K562 (cell line): ENCODE data around the gene TENM4. TPM values are rescaled to one million over a fixed set of nuclear protein-coding genes. Genes with fewer than 3 reads are reported as not detected.

Experiments
- ATAC-seq: fragments of 200-7000 bp; cut with Tn5 transposase; 3 replicates; pipeline ENCODE4 v1.9.1; 2020; ENCODE audit warnings: moderate library complexity
- BruUV-seq: library from RNA; stranded (reverse); fragments of 400-500 nt; replicated peaks from 2 replicates; lab custom pipeline; 2021; lab: Mats Ljungman, UMichigan
- CTCF ChIA-PET: fragments of 300-600 bp; formaldehyde crosslinking; extraction: SDS; loops from one replicate; lab custom pipeline; 2021; ENCODE audit warnings: low intra/inter-chr PET ratio; lab: Yijun Ruan, JAX
- POLR2A ChIA-PET: fragments of 300-600, 350-650 bp; sonication (Branson Sonifier 250); formaldehyde crosslinking; extraction: SDS; loops from one replicate; lab custom pipeline; 2021; ENCODE audit warnings: antibody characterized with exemption, inconsistent platforms; lab: Yijun Ruan, JAX
- DNase-seq, 4 experiments: peaks; one replicate each; pipeline versions ENCODE4 v3.0.0 to v3.0.0-alpha.2; 2011 to 2018; ENCODE audit warnings: low spot score in 3 of 4, mixed read lengths in 3 of 4; ENCODE audit errors: extremely low read depth in 1 of 4
- FAIRE-seq: peaks from 2 replicates; lab custom pipeline; 2011; peaks lifted over from hg19 to GRCh38; lab: Jason Lieb, UNC
- H2AFZ ChIP-seq: 2 replicates; pipeline ENCODE4 v1.6.0; 2011; ENCODE audit warnings: low read depth, low read length, control low read depth, inconsistent platforms
- H3K27ac ChIP-seq: fragments of 200-600 bp; 3 replicates; pipeline ENCODE4 v1.8.0; 2011; ENCODE audit warnings: low read depth, mild to moderate bottlenecking, control low read depth, inconsistent platforms, low read length, moderate library complexity, mixed read lengths; ENCODE audit errors: extremely low read depth
- H3K27me3 ChIP-seq, 2 experiments: fragments of 300-600 bp in 1 of 2; 2 replicates in 1 of 2; 3 replicates in 1 of 2; pipeline versions ENCODE4 v1.6.0 to v1.8.0; 2011; ENCODE audit warnings: inconsistent platforms in 2 of 2, low read length in 2 of 2, mild to moderate bottlenecking in 1 of 2, mixed read lengths in 1 of 2, moderate library complexity in 1 of 2; ENCODE audit not compliant: control insufficient read depth in 2 of 2, insufficient read depth in 2 of 2
- H3K36me3 ChIP-seq: fragments of 300-600 bp; 3 replicates; pipeline ENCODE4 v1.8.0; 2011; ENCODE audit warnings: mild to moderate bottlenecking, low read length, inconsistent platforms; ENCODE audit not compliant: control insufficient read depth, insufficient read depth
- H3K4me1 ChIP-seq, 2 experiments: fragments of 200-600 bp in 1 of 2; replicated peaks in 1 of 2; 2 replicates in 1 of 2; 3 replicates in 1 of 2; pipeline versions ENCODE4 v1.5.1 to v1.8.0; 2011; ENCODE audit warnings: inconsistent platforms in 2 of 2, low read length in 2 of 2, mild to moderate bottlenecking in 1 of 2, mixed read lengths in 1 of 2, moderate library complexity in 1 of 2; ENCODE audit not compliant: control insufficient read depth in 2 of 2, insufficient read depth in 2 of 2
- H3K4me2 ChIP-seq: 2 replicates; pipeline ENCODE4 v1.6.1; 2011; ENCODE audit warnings: low read length, control low read depth, inconsistent platforms, mixed read lengths; ENCODE audit not compliant: insufficient read depth
- H3K4me3 ChIP-seq: fragments of 200-600 bp; sonication (generic), shearing (Covaris generic); 2 replicates; pipeline ENCODE4 v1.5.1; 2016; ENCODE audit warnings: control low read depth, inconsistent platforms
- H3K79me2 ChIP-seq: fragments of 200-600 bp; 3 replicates; pipeline ENCODE4 v1.8.0; 2011; ENCODE audit warnings: low read length, inconsistent platforms; ENCODE audit not compliant: control insufficient read depth, insufficient read depth
- H3K9ac ChIP-seq, 2 experiments: 2 replicates each; pipeline versions ENCODE4 v1.6.0 to v1.6.1; 2011; ENCODE audit warnings: low read depth in 2 of 2, low read length in 2 of 2, control low read depth in 1 of 2, inconsistent platforms in 1 of 2, mild to moderate bottlenecking in 1 of 2, mixed read lengths in 1 of 2; ENCODE audit not compliant: insufficient read depth in 1 of 2
- H3K9me1 ChIP-seq: one replicate; pipeline ENCODE4 v1.6.0; 2011; ENCODE audit warnings: inconsistent platforms, mild to moderate bottlenecking, low read length, moderate library complexity; ENCODE audit not compliant: control insufficient read depth, insufficient read depth
- H3K9me3 ChIP-seq: replicated peaks from 2 replicates; pipeline ENCODE4 v1.5.1; 2011; ENCODE audit warnings: low read depth, low read length, inconsistent platforms; ENCODE audit not compliant: control insufficient read depth, insufficient read depth
- H4K20me1 ChIP-seq: replicated peaks from 2 replicates; pipeline ENCODE4 v1.6.1; 2011; ENCODE audit warnings: low read length, inconsistent platforms, mixed read lengths; ENCODE audit not compliant: control insufficient read depth, insufficient read depth
- HINFP ChIP-seq: fragments of 450-650 bp; conservative IDR thresholded peaks from 2 replicates; pipeline ENCODE4 v1.6.1; 2016; ENCODE audit warnings: missing genetic modification characterization, low read depth, mild to moderate bottlenecking, control low read depth, missing compliant biosample characterization
- HLTF ChIP-seq: fragments of 450-650 bp; IDR thresholded peaks from 2 replicates; pipeline ENCODE4 v1.6.1; 2016
- NONO ChIP-seq, 2 experiments: fragments of 200-400 bp in 1 of 2; fragments of 450-650 bp in 1 of 2; formaldehyde crosslinking in 1 of 2; IDR thresholded peaks; 2 replicates each; pipeline ENCODE4 v1.6.1; 2017; ENCODE audit warnings: low read depth in 2 of 2, mild to moderate bottlenecking in 2 of 2, moderate library complexity in 2 of 2, low read length in 1 of 2
- RHOXF2B ChIP-seq: fragments of 250-450 bp; sonication (Bioruptor Pico); conservative IDR thresholded peaks from 2 replicates; pipeline ENCODE4 v1.5.1; 2021
- SRSF3 ChIP-seq: fragments of 200-400 bp; formaldehyde crosslinking; IDR thresholded peaks from 2 replicates; pipeline ENCODE4 v1.6.1; 2016; ENCODE audit warnings: mild to moderate bottlenecking, low read length, moderate library complexity; ENCODE audit not compliant: insufficient read depth
- TBP ChIP-seq: optimal IDR thresholded peaks from 2 replicates; pipeline ENCODE3; 2011; ENCODE audit warnings: low read depth, low read length, improper control_type of control experiment
- ZBED1 ChIP-seq: IDR thresholded peaks from 2 replicates; pipeline ENCODE4 v1.6.1; 2014
- WGBS: fragments of 100-300 bp; shearing (Covaris generic); methylation state at CpG from one replicate; pipeline ENCODE4 v1.1.6; 2016; ENCODE audit warnings: low coverage, mixed read lengths; ENCODE audit not compliant: insufficient coverage; ENCODE audit errors: missing lambda C conversion rate; 5-methylcytosine and 5-hydroxymethylcytosine counted together
- in situ Hi-C: fragments of 300-500 bp; cut with MboI; formaldehyde crosslinking; loops from 4 replicates; pipeline ENCODE4 v1.15.0; 2018; ENCODE audit warnings: inconsistent platforms, mixed read lengths
- intact Hi-C: fragments of 100-400 bp; cut with micrococcal nuclease; formaldehyde crosslinking; loops from 2 replicates; pipeline ENCODE4 v1.14.2; 2022
- polyA plus RNA-seq, 8 experiments: library from polyadenylated mRNA; depleted of rRNA in 4 of 8; stranded (reverse) in 5 of 8; unstranded in 3 of 8; fragments of >200 nt; fragmentation: Nextera tagmentation in 2 of 8; fragmentation: Illumina TruSeq in 1 of 8; extraction: Ambion mirVana in 2 of 8; extraction: Trizol in 1 of 8; gene quantifications; 2 replicates each; pipeline versions ENCODE4 v1.2.1 to v1.2.3, GENCODE V29; 2011 to 2014; ENCODE audit warnings: inconsistent platforms in 1 of 8, missing spikeins in 1 of 8
- total RNA-seq, 7 experiments: library from RNA; depleted of rRNA in 6 of 7; stranded (reverse); fragments of >200 nt in 6 of 7; fragmentation: Illumina TruSeq in 2 of 7; extraction: Trizol in 2 of 7; gene quantifications; 2 replicates each; pipeline versions ENCODE4 v1.2.1 to v1.2.3, GENCODE V29; 2011 to 2021; ENCODE audit warnings: low replicate concordance in 1 of 7
- TF ChIP-seq, protein P1 (sequence below): fragments of 200-800 bp; sonication (Bioruptor generic); IDR thresholded peaks from 2 replicates; pipeline ENCODE4 v1.6.1; 2016; ENCODE audit warnings: missing genetic modification characterization, missing compliant biosample characterization

TENM4 gene
- total and polyA plus RNA-seq, 9 of the 15 experiments (the other 6 are each of a cell fraction or from before 2014, with no cell fraction given): 0.16 TPM; not detected in 8

GRCh38 chr11:79335681-79336080 is 105.1 kb downstream of the TENM4 start:
- BruUV-seq: no TSS peak
- CTCF ChIA-PET: no interaction called here
- Histone ChIP-seq H3K27me3 (no peaks in the 10 kb centered on the region), H3K9me3 (no peaks in the 10 kb centered on the region), H3K36me3 (no peaks in the 10 kb centered on the region), H3K9me1 (no peaks in the 10 kb centered on the region), H3K27ac (no peak overlapping the region), H3K4me2 (no peak overlapping the region), H2AFZ (no peak overlapping the region), H3K9ac (no peak overlapping the region), H3K79me2 (no peaks in the 10 kb centered on the region), H4K20me1 (no peaks in the 10 kb centered on the region), H3K4me3 (no peak overlapping the region), H3K4me1 (no peaks in the 10 kb centered on the region)
- WGBS: 0% methylated on average over 3 of the region's 3 CpGs
- no peak for ATAC-seq
- no peak for FAIRE-seq
- in situ Hi-C loops (no loop called here), intact Hi-C loops (no loop called here)
- TF ChIP-seq NONO (IDR thresholded peaks at IDR 0.05; ENCODE audit: low read depth in 2 of 2, low read length in 1 of 2): no peak
- no peak for TF ChIP-seq HLTF
- no peak for TF ChIP-seq ZBED1
- TF ChIP-seq, protein P1, sequence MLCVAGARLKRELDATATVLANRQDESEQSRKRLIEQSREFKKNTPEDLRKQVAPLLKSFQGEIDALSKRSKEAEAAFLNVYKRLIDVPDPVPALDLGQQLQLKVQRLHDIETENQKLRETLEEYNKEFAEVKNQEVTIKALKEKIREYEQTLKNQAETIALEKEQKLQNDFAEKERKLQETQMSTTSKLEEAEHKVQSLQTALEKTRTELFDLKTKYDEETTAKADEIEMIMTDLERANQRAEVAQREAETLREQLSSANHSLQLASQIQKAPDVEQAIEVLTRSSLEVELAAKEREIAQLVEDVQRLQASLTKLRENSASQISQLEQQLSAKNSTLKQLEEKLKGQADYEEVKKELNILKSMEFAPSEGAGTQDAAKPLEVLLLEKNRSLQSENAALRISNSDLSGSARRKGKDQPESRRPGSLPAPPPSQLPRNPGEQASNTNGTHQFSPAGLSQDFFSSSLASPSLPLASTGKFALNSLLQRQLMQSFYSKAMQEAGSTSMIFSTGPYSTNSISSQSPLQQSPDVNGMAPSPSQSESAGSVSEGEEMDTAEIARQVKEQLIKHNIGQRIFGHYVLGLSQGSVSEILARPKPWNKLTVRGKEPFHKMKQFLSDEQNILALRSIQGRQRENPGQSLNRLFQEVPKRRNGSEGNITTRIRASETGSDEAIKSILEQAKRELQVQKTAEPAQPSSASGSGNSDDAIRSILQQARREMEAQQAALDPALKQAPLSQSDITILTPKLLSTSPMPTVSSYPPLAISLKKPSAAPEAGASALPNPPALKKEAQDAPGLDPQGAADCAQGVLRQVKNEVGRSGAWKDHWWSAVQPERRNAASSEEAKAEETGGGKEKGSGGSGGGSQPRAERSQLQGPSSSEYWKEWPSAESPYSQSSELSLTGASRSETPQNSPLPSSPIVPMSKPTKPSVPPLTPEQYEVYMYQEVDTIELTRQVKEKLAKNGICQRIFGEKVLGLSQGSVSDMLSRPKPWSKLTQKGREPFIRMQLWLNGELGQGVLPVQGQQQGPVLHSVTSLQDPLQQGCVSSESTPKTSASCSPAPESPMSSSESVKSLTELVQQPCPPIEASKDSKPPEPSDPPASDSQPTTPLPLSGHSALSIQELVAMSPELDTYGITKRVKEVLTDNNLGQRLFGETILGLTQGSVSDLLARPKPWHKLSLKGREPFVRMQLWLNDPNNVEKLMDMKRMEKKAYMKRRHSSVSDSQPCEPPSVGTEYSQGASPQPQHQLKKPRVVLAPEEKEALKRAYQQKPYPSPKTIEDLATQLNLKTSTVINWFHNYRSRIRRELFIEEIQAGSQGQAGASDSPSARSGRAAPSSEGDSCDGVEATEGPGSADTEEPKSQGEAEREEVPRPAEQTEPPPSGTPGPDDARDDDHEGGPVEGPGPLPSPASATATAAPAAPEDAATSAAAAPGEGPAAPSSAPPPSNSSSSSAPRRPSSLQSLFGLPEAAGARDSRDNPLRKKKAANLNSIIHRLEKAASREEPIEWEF (CRISPR knock-in tag): no peak
- TF ChIP-seq HINFP (tag): no peak
- TF ChIP-seq RHOXF2B (CRISPR knock-in tag): no peak
- no peak for TF ChIP-seq SRSF3
- no peak for TF ChIP-seq TBP
- POLR2A ChIA-PET: no interaction called here
- no peak for DNase-seq
